Astrocyte (in vitro differentiated cells and primary cell): ENCODE measurements around the gene KCNQ1.

Experiments
- EZH2 ChIP-seq: IDR thresholded peaks from 2 replicates; pipeline ENCODE4 v1.6.1; 2012; ENCODE audit warnings: mild to moderate bottlenecking, low read length, inconsistent platforms; ENCODE audit not compliant: insufficient read depth
- TF ChIP-seq, protein P1 (sequence below): IDR thresholded peaks from 2 replicates; pipeline ENCODE4 v1.5.1; 2011; ENCODE audit warnings: low read depth, mild to moderate bottlenecking, inconsistent platforms, low read length, moderate library complexity; ENCODE audit not compliant: insufficient read depth

GRCh38 chr11:2750682-2751522 lies 306.1 kb downstream of the KCNQ1 start:
- TF ChIP-seq, protein P1, sequence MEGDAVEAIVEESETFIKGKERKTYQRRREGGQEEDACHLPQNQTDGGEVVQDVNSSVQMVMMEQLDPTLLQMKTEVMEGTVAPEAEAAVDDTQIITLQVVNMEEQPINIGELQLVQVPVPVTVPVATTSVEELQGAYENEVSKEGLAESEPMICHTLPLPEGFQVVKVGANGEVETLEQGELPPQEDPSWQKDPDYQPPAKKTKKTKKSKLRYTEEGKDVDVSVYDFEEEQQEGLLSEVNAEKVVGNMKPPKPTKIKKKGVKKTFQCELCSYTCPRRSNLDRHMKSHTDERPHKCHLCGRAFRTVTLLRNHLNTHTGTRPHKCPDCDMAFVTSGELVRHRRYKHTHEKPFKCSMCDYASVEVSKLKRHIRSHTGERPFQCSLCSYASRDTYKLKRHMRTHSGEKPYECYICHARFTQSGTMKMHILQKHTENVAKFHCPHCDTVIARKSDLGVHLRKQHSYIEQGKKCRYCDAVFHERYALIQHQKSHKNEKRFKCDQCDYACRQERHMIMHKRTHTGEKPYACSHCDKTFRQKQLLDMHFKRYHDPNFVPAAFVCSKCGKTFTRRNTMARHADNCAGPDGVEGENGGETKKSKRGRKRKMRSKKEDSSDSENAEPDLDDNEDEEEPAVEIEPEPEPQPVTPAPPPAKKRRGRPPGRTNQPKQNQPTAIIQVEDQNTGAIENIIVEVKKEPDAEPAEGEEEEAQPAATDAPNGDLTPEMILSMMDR: no peak
- TF ChIP-seq EZH2: no peak
